CD4-positive, alpha-beta T cell (primary cell): ENCODE data around the gene STIP1. TPM values are rescaled to one million over a fixed set of nuclear protein-coding genes. Genes with fewer than 3 reads are reported as not detected.

Source experiments
- ATAC-seq: fragments of 200-7000 bp; cut with Tn5 transposase; one replicate; pipeline ENCODE4 v1.10.0; 2022; ENCODE audit warnings: mild to moderate bottlenecking; ENCODE audit not compliant: poor library complexity
- CTCF ChIA-PET: fragments of 350-600 bp; sonication (Branson Sonifier 250); formaldehyde crosslinking; loops from one replicate; lab custom pipeline; 2021; ENCODE audit warnings: antibody characterized with exemption, inconsistent platforms; lab: Charles Lee
- POLR2A ChIA-PET: fragments of 350-600 bp; sonication (Branson Sonifier 250); formaldehyde crosslinking; loops from one replicate; lab custom pipeline; 2021; ENCODE audit warnings: antibody characterized with exemption, inconsistent platforms; lab: Charles Lee
- DNase-seq, 14 experiments: peaks; one replicate each; pipeline ENCODE4 v3.0.0-alpha.2; 2013 to 2020; ENCODE audit warnings: mixed read lengths in 2 of 14
- H3K27ac ChIP-seq, 2 donors: one replicate each; pipeline versions ENCODE4 v1.5.1 to v1.7.0; 2013; ENCODE audit warnings: low read length in 2 of 2, low read depth in 1 of 2, mild to moderate bottlenecking in 1 of 2
- H3K27me3 ChIP-seq, 2 experiments: 1 replicate in 1 of 2; 2 replicates in 1 of 2; pipeline versions ENCODE4 v1.6.1 to v1.7.0; 2013; ENCODE audit warnings: low read length in 2 of 2, control low read depth in 1 of 2, mild to moderate bottlenecking in 1 of 2, moderate library complexity in 1 of 2; ENCODE audit not compliant: insufficient read depth in 2 of 2, control insufficient read depth in 1 of 2
- H3K36me3 ChIP-seq: one replicate; pipeline ENCODE4 v1.6.1; 2013; ENCODE audit warnings: low read length, control low read depth; ENCODE audit not compliant: insufficient read depth
- H3K4me1 ChIP-seq: one replicate; pipeline ENCODE4 v1.6.1; 2013; ENCODE audit warnings: low read length, control low read depth; ENCODE audit not compliant: insufficient read depth
- H3K4me3 ChIP-seq: one replicate; pipeline ENCODE4 v1.5.1; 2013; ENCODE audit warnings: mild to moderate bottlenecking, low read length, moderate library complexity
- H3K9me3 ChIP-seq, 2 experiments: 1 replicate in 1 of 2; 2 replicates in 1 of 2; pipeline versions ENCODE4 v1.6.1 to v1.7.0; 2013; ENCODE audit warnings: low read length in 2 of 2, mild to moderate bottlenecking in 2 of 2, control low read depth in 1 of 2, moderate library complexity in 1 of 2; ENCODE audit not compliant: control insufficient read depth in 1 of 2, insufficient read depth in 1 of 2
- H3K27ac Mint-ChIP-seq: one replicate; pipeline ENCODE4 v1.8.0; 2020; ENCODE audit warnings: mixed read lengths
- H3K27me3 Mint-ChIP-seq: one replicate; pipeline ENCODE4 v1.8.0; 2021; ENCODE audit warnings: mixed read lengths
- H3K36me3 Mint-ChIP-seq: one replicate; pipeline ENCODE4 v1.8.0; 2021; ENCODE audit warnings: low read depth, mixed read lengths
- H3K4me1 Mint-ChIP-seq: one replicate; pipeline ENCODE4 v1.8.0; 2021; ENCODE audit warnings: low read depth, mixed read lengths
- H3K4me3 Mint-ChIP-seq: one replicate; pipeline ENCODE4 v1.8.0; 2020; ENCODE audit warnings: mild to moderate bottlenecking, mixed read lengths
- H3K9me3 Mint-ChIP-seq: one replicate; pipeline ENCODE4 v1.8.0; 2020; ENCODE audit warnings: mixed read lengths
- CTCF ChIP-seq: fragments of 200-600 bp; IDR thresholded peaks from one replicate; pipeline ENCODE4 v1.8.0; 2022; ENCODE audit warnings: antibody characterized with exemption, mild to moderate bottlenecking
- intact Hi-C, 2 experiments: fragments of 100-400 bp; cut with DNase I in 1 of 2; cut with micrococcal nuclease in 1 of 2; formaldehyde crosslinking; loops; one replicate each; pipeline versions ENCODE4 v1.15.1 to v1.9.0; 2023 to 2025; cut with DNase I, micrococcal nuclease
- total RNA-seq, 174 experiments: library from RNA in 2 of 174; stranded (reverse) in 2 of 174; gene quantifications; one replicate each; pipeline ENCODE4 v1.2.3 and lab custom pipeline; 2021 to 2026

STIP1 gene
- total RNA-seq, 2 experiments from 2014 or later = 29.0 to 37.5 TPM

- Histone ChIP-seq H3K27ac (no peak overlapping the region), H3K36me3 (peaks cover 87% of the 10 kb centered on the region), H3K4me1 (peaks cover 10% of the 10 kb centered on the region), H3K4me3 (no peak overlapping the region), H3K9me3 (no peaks in the 10 kb centered on the region), H3K27me3 (no peaks in the 10 kb centered on the region)
- H3K27ac Mint-ChIP-seq = no peak overlapping the region
- DNase-seq = no peak
- no peak for TF ChIP-seq CTCF
- intact Hi-C loops = no loop called here
- H3K4me3 Mint-ChIP-seq = no peak overlapping the region
- no peaks in the 10 kb centered on the region for H3K9me3 Mint-ChIP-seq
- ChIA-PET CTCF (interaction anchor here (1.2 kb wide), 1 partner anchor 55 kb away, joined by 4 read pairs; no protein-coding TSS in a partner anchor), POLR2A (no interaction called here)
- ATAC-seq = no peak
- H3K4me1 Mint-ChIP-seq = peaks cover 10% of the 10 kb centered on the region
- H3K27me3 Mint-ChIP-seq = no peaks in the 10 kb centered on the region
- peaks cover 86% of the 10 kb centered on the region for H3K36me3 Mint-ChIP-seq
Observed at GRCh38 chr11:64196626-64197025, 10.7 kb downstream of the STIP1 start.

DNA sequence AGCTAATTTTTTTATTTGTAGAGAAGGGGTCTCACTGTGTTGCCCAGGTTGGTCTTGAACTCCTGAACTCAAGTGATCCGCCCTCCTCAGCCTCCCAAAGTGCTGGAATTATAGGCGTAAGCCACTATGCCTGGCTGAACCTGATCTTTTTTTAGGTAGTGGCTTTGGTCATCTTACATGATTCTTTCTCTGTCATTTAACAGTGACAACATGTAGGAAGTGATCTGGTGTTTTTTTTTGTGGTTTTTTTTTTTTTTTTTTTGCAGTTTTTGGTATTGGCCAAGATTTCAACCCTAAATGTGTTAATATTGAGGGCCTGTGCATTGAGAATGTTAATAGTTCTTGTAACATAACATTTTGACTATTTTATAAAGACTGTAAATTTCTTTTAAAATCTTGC, 12.5 kb downstream of the STIP1 start:
- Histone ChIP-seq H3K36me3 (peaks cover 89% of the 10 kb centered on the region), H3K9me3 (no peaks in the 10 kb centered on the region), H3K27ac (no peak overlapping the region), H3K4me1 (no peaks in the 10 kb centered on the region), H3K27me3 (no peaks in the 10 kb centered on the region), H3K4me3 (no peak overlapping the region)
- DNase-seq (no peak), ATAC-seq (no peak)
- ChIA-PET POLR2A (no interaction called here), CTCF (no interaction called here)
- intact Hi-C loops = no loop called here
- Mint-ChIP-seq H3K27me3 (no peaks in the 10 kb centered on the region), H3K36me3 (peaks cover 91% of the 10 kb centered on the region), H3K9me3 (no peaks in the 10 kb centered on the region), H3K4me3 (no peak overlapping the region), H3K27ac (no peak overlapping the region), H3K4me1 (peaks cover 4% of the 10 kb centered on the region)
- no peak for TF ChIP-seq CTCF

- H3K4me3 ChIP-seq = no peak overlapping the region
- H3K27me3 ChIP-seq = no peaks in the 10 kb centered on the region
- Mint-ChIP-seq H3K4me3 (no peak overlapping the region), H3K9me3 (no peaks in the 10 kb centered on the region), H3K4me1 (peaks cover 27% of the 10 kb centered on the region), H3K36me3 (peaks cover 78% of the 10 kb centered on the region), H3K27me3 (no peaks in the 10 kb centered on the region), H3K27ac (no peak overlapping the region)
- H3K4me1 ChIP-seq = peaks cover 26% of the 10 kb centered on the region
- ChIA-PET CTCF (interaction anchor here (0.6 to 1.3 kb wide), 4 partner anchors 15 to 1433 kb away, joined by 3 to 4 read pairs (median 4); partner anchors contain the start of gene STIP1), POLR2A (no interaction called here)
- intact Hi-C loops = loop anchor here in 1 of 2 experiments (5.0 kb wide), 1 partner anchor 451 kb away; no protein-coding TSS in a partner anchor
- H3K27ac ChIP-seq = no peak overlapping the region
- TF ChIP-seq CTCF = no peak
- peaks cover 67% of the 10 kb centered on the region for H3K36me3 ChIP-seq
- DNase-seq (no peak), ATAC-seq (no peak)
- H3K9me3 ChIP-seq = no peaks in the 10 kb centered on the region
Observed at GRCh38 chr11:64201543-64201942, 15.6 kb downstream of the STIP1 start.
